DOHH2 (cell line): ENCODE measurements around the gene GSG1L2.

Source experiments
- H3F3A ChIP-seq: fragments of 200-600 bp; sonication (generic), shearing (Covaris generic); 2 replicates; pipeline ENCODE4 v1.6.0; 2016; ENCODE audit warnings: antibody characterized with exemption, mild to moderate bottlenecking; ENCODE audit not compliant: control insufficient read depth, insufficient read depth
- H3K27ac ChIP-seq: fragments of 200-600 bp; sonication (generic); 2 replicates; pipeline ENCODE4 v1.5.1; 2014; ENCODE audit warnings: low read depth, mild to moderate bottlenecking, low read length, moderate library complexity
- H3K27me3 ChIP-seq: fragments of 200-600 bp; sonication (generic); 2 replicates; pipeline ENCODE4 v1.6.1; 2014; ENCODE audit warnings: mild to moderate bottlenecking, low read length, mixed read lengths; ENCODE audit not compliant: control insufficient read depth
- H3K36me3 ChIP-seq: fragments of 200-600 bp; sonication (generic); 2 replicates; pipeline ENCODE4 v1.6.1; 2014; ENCODE audit warnings: mild to moderate bottlenecking, low read length, moderate library complexity, mixed read lengths; ENCODE audit not compliant: control insufficient read depth
- H3K4me1 ChIP-seq: fragments of 200-600 bp; sonication (generic); 2 replicates; pipeline ENCODE4 v1.6.1; 2014; ENCODE audit warnings: mild to moderate bottlenecking, low read length, mixed read lengths; ENCODE audit not compliant: control insufficient read depth
- H3K4me2 ChIP-seq: fragments of 200-600 bp; sonication (generic); 2 replicates; pipeline ENCODE4 v1.6.0; 2014; ENCODE audit warnings: mild to moderate bottlenecking, low read length, moderate library complexity
- H3K4me3 ChIP-seq: fragments of 200-600 bp; sonication (generic); 2 replicates; pipeline ENCODE4 v1.5.1; 2014; ENCODE audit warnings: mild to moderate bottlenecking, low read length, mixed read lengths
- H3K79me2 ChIP-seq: fragments of 200-600 bp; sonication (generic); 2 replicates; pipeline ENCODE4 v1.6.1; 2014; ENCODE audit warnings: mild to moderate bottlenecking, low read length, mixed read lengths; ENCODE audit not compliant: control insufficient read depth
- H3K9me2 ChIP-seq: fragments of 200-600 bp; sonication (generic); replicated peaks from 2 replicates; pipeline ENCODE4 v1.6.1; 2014; ENCODE audit warnings: mild to moderate bottlenecking, low read length, mixed read lengths; ENCODE audit not compliant: control insufficient read depth
- H3K9me3 ChIP-seq: fragments of 200-600 bp; sonication (generic); 2 replicates; pipeline ENCODE4 v1.6.1; 2014; ENCODE audit warnings: antibody characterized with exemption, low read length, mixed read lengths; ENCODE audit not compliant: control insufficient read depth, insufficient read depth
- H4K20me1 ChIP-seq: fragments of 200-600 bp; sonication (generic); 2 replicates; pipeline ENCODE4 v1.6.0; 2014; ENCODE audit warnings: low read depth, mild to moderate bottlenecking, antibody characterized with exemption, low read length, moderate library complexity; ENCODE audit not compliant: control insufficient read depth, insufficient read depth
- CTCF ChIP-seq: fragments of 200-600 bp; sonication (generic); IDR thresholded peaks from one replicate; pipeline ENCODE4 v1.5.1; 2014; ENCODE audit warnings: antibody characterized with exemption, mild to moderate bottlenecking, low read depth, low read length; ENCODE audit not compliant: poor library complexity, severe bottlenecking
- EZH2phosphoT487 ChIP-seq: fragments of 200-600 bp; sonication (generic); IDR thresholded peaks from 2 replicates; pipeline ENCODE4 v1.6.1; 2017; ENCODE audit warnings: borderline replicate concordance, mild to moderate bottlenecking, antibody characterized with exemption, low read length, moderate library complexity, mixed read lengths

The GSG1L2 gene

GRCh38 chr17:9766970-9767369, 54.9 kb downstream of the GSG1L2 start:
- H3K79me2 ChIP-seq, result no peaks in the 10 kb centered on the region
- H3K9me2 ChIP-seq, result no peaks in the 10 kb centered on the region
- no peak overlapping the region for H3K4me3 ChIP-seq
- no peaks in the 10 kb centered on the region for H3K9me3 ChIP-seq
- no peak overlapping the region for H3K27ac ChIP-seq
- H3K4me1 ChIP-seq, result no peaks in the 10 kb centered on the region
- H4K20me1 ChIP-seq, result no peaks in the 10 kb centered on the region
- no peaks in the 10 kb centered on the region for H3K36me3 ChIP-seq
- TF ChIP-seq CTCF, result no peak
- no peak for TF ChIP-seq EZH2phosphoT487
- H3F3A ChIP-seq, result no peaks in the 10 kb centered on the region
- H3K27me3 ChIP-seq, result no peaks in the 10 kb centered on the region
- no peak overlapping the region for H3K4me2 ChIP-seq

GRCh38 chr17:9765322-9765721, 56.6 kb downstream of the GSG1L2 start:
- Histone ChIP-seq H3F3A (no peaks in the 10 kb centered on the region), H3K79me2 (no peaks in the 10 kb centered on the region), H3K4me3 (no peak overlapping the region), H3K27ac (no peak overlapping the region), H4K20me1 (no peaks in the 10 kb centered on the region), H3K4me2 (no peak overlapping the region), H3K4me1 (no peaks in the 10 kb centered on the region), H3K27me3 (no peaks in the 10 kb centered on the region), H3K9me2 (no peaks in the 10 kb centered on the region), H3K9me3 (no peaks in the 10 kb centered on the region), H3K36me3 (no peaks in the 10 kb centered on the region)
- TF ChIP-seq EZH2phosphoT487 (no peak), CTCF (no peak)

- no peaks in the 10 kb centered on the region for H3K9me3 ChIP-seq
- no peaks in the 10 kb centered on the region for H3K9me2 ChIP-seq
- no peaks in the 10 kb centered on the region for H3K4me1 ChIP-seq
- H3K27me3 ChIP-seq, result no peaks in the 10 kb centered on the region
- H3K36me3 ChIP-seq, result no peaks in the 10 kb centered on the region
- no peaks in the 10 kb centered on the region for H4K20me1 ChIP-seq
- no peak overlapping the region for H3K4me2 ChIP-seq
- no peak overlapping the region for H3K4me3 ChIP-seq
- H3K79me2 ChIP-seq, result no peaks in the 10 kb centered on the region
- no peak overlapping the region for H3K27ac ChIP-seq
- H3F3A ChIP-seq, result no peaks in the 10 kb centered on the region
- no peak for TF ChIP-seq CTCF
- TF ChIP-seq EZH2phosphoT487, result no peak
These were observed 58.2 kb downstream of the GSG1L2 start for GRCh38 chr17:9763643-9764042.

GRCh38 chr17:9760266-9760665, 61.6 kb downstream of the GSG1L2 start:
- H3K4me2 ChIP-seq, result no peak overlapping the region
- no peaks in the 10 kb centered on the region for H3K36me3 ChIP-seq
- H3K9me3 ChIP-seq, result no peaks in the 10 kb centered on the region
- H3K4me3 ChIP-seq, result no peak overlapping the region
- no peak overlapping the region for H3K27ac ChIP-seq
- no peaks in the 10 kb centered on the region for H3F3A ChIP-seq
- no peaks in the 10 kb centered on the region for H3K9me2 ChIP-seq
- TF ChIP-seq EZH2phosphoT487 (no peak), CTCF (no peak)
- H3K79me2 ChIP-seq, result no peaks in the 10 kb centered on the region
- H3K4me1 ChIP-seq, result no peaks in the 10 kb centered on the region
- H4K20me1 ChIP-seq, result no peaks in the 10 kb centered on the region
- H3K27me3 ChIP-seq, result no peaks in the 10 kb centered on the region
